Superior temporal gyrus (tissue), 1 donor: ENCODE data around the gene TMEM229B.

Experiments
- DNase-seq: peaks from one replicate; pipeline ENCODE4 v3.0.0-alpha.2; 2016; ENCODE audit errors: extremely low spot score

The TMEM229B gene

GRCh38 chr14:67515386-67516079 is 27.0 kb upstream of the TMEM229B start:
- DNase-seq = peak; percentile 14

GRCh38 chr14:67514650-67515385 is 26.3 kb upstream of the TMEM229B start:
- peak; percentile 28 for DNase-seq

GRCh38 chr14:67514203-67514607 is 25.7 kb upstream of the TMEM229B start:
- DNase-seq = peak; percentile 12

- peak; percentile 12 for DNase-seq
Measured at GRCh38 chr14:67513631-67514108, 25.1 kb upstream of the TMEM229B start.

GRCh38 chr14:67512463-67513310 is 24.2 kb upstream of the TMEM229B start:
- DNase-seq = peak; percentile 8

- DNase-seq = no peak
Measured at GRCh38 chr14:67510836-67511235, 22.3 kb upstream of the TMEM229B start.

GRCh38 chr14:67510121-67510520 is 21.6 kb upstream of the TMEM229B start:
- no peak for DNase-seq

GRCh38 chr14:67508956-67509355 is 20.4 kb upstream of the TMEM229B start:
- no peak for DNase-seq

- DNase-seq = no peak
Measured at GRCh38 chr14:67505254-67505653, 16.7 kb upstream of the TMEM229B start.

GRCh38 chr14:67503331-67503730 is 14.8 kb upstream of the TMEM229B start:
- DNase-seq = no peak

GRCh38 chr14:67502867-67503266 is 14.3 kb upstream of the TMEM229B start:
- no peak for DNase-seq

- DNase-seq = no peak
Measured at GRCh38 chr14:67501670-67502069, 13.1 kb upstream of the TMEM229B start.

- DNase-seq = no peak
Measured at GRCh38 chr14:67500981-67501380, 12.5 kb upstream of the TMEM229B start.

- no peak for DNase-seq
Measured at GRCh38 chr14:67497716-67498115, 9.2 kb upstream of the TMEM229B start.

GRCh38 chr14:67497216-67497615 is 8.7 kb upstream of the TMEM229B start:
- no peak for DNase-seq

- no peak for DNase-seq
Measured at GRCh38 chr14:67495827-67496226, 7.3 kb upstream of the TMEM229B start.

GRCh38 chr14:67493092-67493717 is 4.7 kb upstream of the TMEM229B start:
- no peak for DNase-seq

- no peak for DNase-seq
Measured at GRCh38 chr14:67492538-67492937, 4.0 kb upstream of the TMEM229B start.

- no peak for DNase-seq
Measured at GRCh38 chr14:67491741-67492507, 3.4 kb upstream of the TMEM229B start.

GRCh38 chr14:67491285-67491684 is 2.8 kb upstream of the TMEM229B start:
- no peak for DNase-seq

GRCh38 chr14:67490196-67490595 is 1.7 kb upstream of the TMEM229B start:
- no peak for DNase-seq
